ENCODE measurements around the gene WNT11.

The WNT11 gene

GRCh38 chr11:76164081-76164480, 42.2 kb downstream of the WNT11 start:
- no peak overlapping the region for H3K9ac ChIP-seq (ENCODE audit: low read length)
- H3K79me2 ChIP-seq (ENCODE audit: control insufficient read depth, insufficient read depth, low read length, poor library complexity): no peaks in the 10 kb centered on the region
- no peak for DNase-seq
- H3K18ac ChIP-seq (ENCODE audit: low read length): no peak overlapping the region
- no peak overlapping the region for H2AFZ ChIP-seq (ENCODE audit: insufficient read depth, low read length, poor library complexity)
- no CpG with 5 or more reads among the region's 13 CpGs for WGBS (ENCODE audit: extremely low coverage, insufficient coverage, insufficient read length)
- peaks cover 0 to 2% of the 10 kb centered on the region in 2 experiments for H3K4me1 ChIP-seq (ENCODE audit: control insufficient read depth in 1 of 2, insufficient read depth in 2 of 2, low read length in 2 of 2)
- no peak overlapping the region for H3K23ac ChIP-seq (ENCODE audit: low read length)
- H3K27me3 ChIP-seq (ENCODE audit: insufficient read depth, low read length): no peaks in the 10 kb centered on the region
- H2BK120ac ChIP-seq (ENCODE audit: insufficient read depth, low read length, poor library complexity): no peak overlapping the region
- H3K36me3 ChIP-seq (ENCODE audit: control insufficient read depth in 1 of 2, insufficient read depth in 2 of 2, low read length in 2 of 2): no peaks in the 10 kb centered on the region
- H2BK5ac ChIP-seq (ENCODE audit: low read depth, low read length, poor library complexity): no peak overlapping the region
- H3K27ac ChIP-seq (ENCODE audit: low read depth, low read length): no peak overlapping the region
- no peak overlapping the region for H4K12ac ChIP-seq (ENCODE audit: low read depth, low read length)
- peaks cover 9% of the 10 kb centered on the region for H3K9me3 ChIP-seq (ENCODE audit: insufficient read depth, low read depth, low read length)
- no peak overlapping the region for H3K4me2 ChIP-seq (ENCODE audit: low read length)
- H2AK5ac ChIP-seq (ENCODE audit: low read length): no peak overlapping the region
- no peaks in the 10 kb centered on the region for H3K79me1 ChIP-seq (ENCODE audit: low read length)
- H3K14ac ChIP-seq (ENCODE audit: low read length): no peak overlapping the region
- no peak overlapping the region for H4K8ac ChIP-seq (ENCODE audit: low read depth, low read length)
- H2BK12ac ChIP-seq (ENCODE audit: low read length): no peak overlapping the region
- no peak overlapping the region for H4K91ac ChIP-seq (ENCODE audit: low read depth, low read length)
- H3K4ac ChIP-seq (ENCODE audit: low read depth, low read length): no peak overlapping the region
- no peak overlapping the region for H3K4me3 ChIP-seq (ENCODE audit: low read depth, low read length)

DNA sequence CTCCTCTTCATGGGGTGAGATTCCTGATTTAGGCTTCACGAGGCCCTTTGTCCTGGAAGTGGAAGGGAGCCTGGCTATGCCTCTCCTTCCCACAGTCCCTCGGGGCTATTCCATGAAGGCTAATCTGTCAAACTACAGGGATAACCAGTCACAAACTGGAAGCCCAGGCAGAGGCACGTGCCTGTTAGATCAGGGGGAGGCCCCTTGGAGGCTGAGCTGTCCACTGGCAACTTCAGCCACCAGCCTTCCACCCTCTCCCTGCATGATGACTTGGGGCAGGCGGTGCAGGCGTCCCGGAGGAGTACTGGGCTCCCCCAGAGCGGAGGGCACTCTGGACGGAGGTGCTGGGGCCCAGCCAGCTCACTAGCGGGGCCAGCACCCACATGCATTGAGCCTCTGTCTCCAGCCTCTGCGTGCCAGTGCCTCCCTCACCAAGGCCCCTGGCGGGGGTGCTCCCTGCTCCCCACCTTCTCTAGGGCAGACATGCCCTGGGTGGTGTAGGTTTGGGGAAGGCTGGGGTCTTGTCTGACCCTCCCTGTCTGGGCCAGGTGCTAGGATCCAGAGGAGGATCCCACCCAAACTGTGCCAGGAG, 42.9 kb downstream of the WNT11 start:
- no peak overlapping the region for H2AFZ ChIP-seq (ENCODE audit: insufficient read depth, low read length, poor library complexity)
- H3K23ac ChIP-seq (ENCODE audit: low read length): no peak overlapping the region
- no peak overlapping the region for H2AK5ac ChIP-seq (ENCODE audit: low read length)
- no peak overlapping the region for H3K18ac ChIP-seq (ENCODE audit: low read length)
- no peak overlapping the region for H2BK5ac ChIP-seq (ENCODE audit: low read depth, low read length, poor library complexity)
- no peak overlapping the region for H4K12ac ChIP-seq (ENCODE audit: low read depth, low read length)
- no peaks in the 10 kb centered on the region for H3K79me2 ChIP-seq (ENCODE audit: control insufficient read depth, insufficient read depth, low read length, poor library complexity)
- DNase-seq: no peak
- no peak overlapping the region for H3K27ac ChIP-seq (ENCODE audit: low read depth, low read length)
- H4K91ac ChIP-seq (ENCODE audit: low read depth, low read length): no peak overlapping the region
- no peaks in the 10 kb centered on the region for H3K36me3 ChIP-seq (ENCODE audit: control insufficient read depth in 1 of 2, insufficient read depth in 2 of 2, low read length in 2 of 2)
- no CpG with 5 or more reads among the region's 11 CpGs for WGBS (ENCODE audit: extremely low coverage, insufficient coverage, insufficient read length)
- no peak overlapping the region for H2BK120ac ChIP-seq (ENCODE audit: insufficient read depth, low read length, poor library complexity)
- no peak overlapping the region for H3K4ac ChIP-seq (ENCODE audit: low read depth, low read length)
- H3K4me3 ChIP-seq (ENCODE audit: low read depth, low read length): no peak overlapping the region
- no peak overlapping the region for H3K9ac ChIP-seq (ENCODE audit: low read length)
- peaks cover 7% of the 10 kb centered on the region for H3K9me3 ChIP-seq (ENCODE audit: insufficient read depth, low read depth, low read length)
- H3K4me1 ChIP-seq (ENCODE audit: control insufficient read depth in 1 of 2, insufficient read depth in 2 of 2, low read length in 2 of 2): peaks cover 0 to 2% of the 10 kb centered on the region in 2 experiments
- no peak overlapping the region for H3K4me2 ChIP-seq (ENCODE audit: low read length)
- H3K27me3 ChIP-seq (ENCODE audit: insufficient read depth, low read length): no peaks in the 10 kb centered on the region
- H3K79me1 ChIP-seq (ENCODE audit: low read length): no peaks in the 10 kb centered on the region
- no peak overlapping the region for H4K8ac ChIP-seq (ENCODE audit: low read depth, low read length)
- no peak overlapping the region for H3K14ac ChIP-seq (ENCODE audit: low read length)
- no peak overlapping the region for H2BK12ac ChIP-seq (ENCODE audit: low read length)

GRCh38 chr11:76162336-76163288, 43.7 kb downstream of the WNT11 start:
- no peak overlapping the region for H2AK5ac ChIP-seq (ENCODE audit: low read length)
- peaks cover 0 to 2% of the 10 kb centered on the region in 2 experiments for H3K4me1 ChIP-seq (ENCODE audit: control insufficient read depth in 1 of 2, insufficient read depth in 2 of 2, low read length in 2 of 2)
- H3K79me1 ChIP-seq (ENCODE audit: low read length): no peaks in the 10 kb centered on the region
- H3K27ac ChIP-seq (ENCODE audit: low read depth, low read length): no peak overlapping the region
- WGBS (ENCODE audit: extremely low coverage, insufficient coverage, insufficient read length): no CpG with 5 or more reads among the region's 15 CpGs
- no peak overlapping the region for H4K12ac ChIP-seq (ENCODE audit: low read depth, low read length)
- no peak overlapping the region for H3K14ac ChIP-seq (ENCODE audit: low read length)
- H3K18ac ChIP-seq (ENCODE audit: low read length): no peak overlapping the region
- H2BK120ac ChIP-seq (ENCODE audit: insufficient read depth, low read length, poor library complexity): no peak overlapping the region
- H3K4me3 ChIP-seq (ENCODE audit: low read depth, low read length): no peak overlapping the region
- H3K4me2 ChIP-seq (ENCODE audit: low read length): no peak overlapping the region
- H4K91ac ChIP-seq (ENCODE audit: low read depth, low read length): no peak overlapping the region
- H3K9me3 ChIP-seq (ENCODE audit: insufficient read depth, low read depth, low read length): peaks cover 6% of the 10 kb centered on the region
- no peaks in the 10 kb centered on the region for H3K79me2 ChIP-seq (ENCODE audit: control insufficient read depth, insufficient read depth, low read length, poor library complexity)
- no peak for DNase-seq
- no peak overlapping the region for H4K8ac ChIP-seq (ENCODE audit: low read depth, low read length)
- H2BK12ac ChIP-seq (ENCODE audit: low read length): no peak overlapping the region
- no peak overlapping the region for H3K9ac ChIP-seq (ENCODE audit: low read length)
- H2BK5ac ChIP-seq (ENCODE audit: low read depth, low read length, poor library complexity): no peak overlapping the region
- H3K36me3 ChIP-seq (ENCODE audit: control insufficient read depth in 1 of 2, insufficient read depth in 2 of 2, low read length in 2 of 2): no peaks in the 10 kb centered on the region
- no peak overlapping the region for H2AFZ ChIP-seq (ENCODE audit: insufficient read depth, low read length, poor library complexity)
- no peak overlapping the region for H3K4ac ChIP-seq (ENCODE audit: low read depth, low read length)
- no peaks in the 10 kb centered on the region for H3K27me3 ChIP-seq (ENCODE audit: insufficient read depth, low read length)
- no peak overlapping the region for H3K23ac ChIP-seq (ENCODE audit: low read length)

GRCh38 chr11:76161261-76161961, 44.9 kb downstream of the WNT11 start:
- H3K4me3 ChIP-seq (ENCODE audit: low read depth, low read length): no peak overlapping the region
- no peaks in the 10 kb centered on the region for H3K27me3 ChIP-seq (ENCODE audit: insufficient read depth, low read length)
- no peak overlapping the region for H2AK5ac ChIP-seq (ENCODE audit: low read length)
- H3K79me2 ChIP-seq (ENCODE audit: control insufficient read depth, insufficient read depth, low read length, poor library complexity): peaks cover 2% of the 10 kb centered on the region
- H3K4me2 ChIP-seq (ENCODE audit: low read length): no peak overlapping the region
- H2BK5ac ChIP-seq (ENCODE audit: low read depth, low read length, poor library complexity): no peak overlapping the region
- DNase-seq: no peak
- WGBS (ENCODE audit: extremely low coverage, insufficient coverage, insufficient read length): no CpG with 5 or more reads among the region's 24 CpGs
- no peaks in the 10 kb centered on the region for H3K36me3 ChIP-seq (ENCODE audit: control insufficient read depth in 1 of 2, insufficient read depth in 2 of 2, low read length in 2 of 2)
- H3K9ac ChIP-seq (ENCODE audit: low read length): no peak overlapping the region
- H4K8ac ChIP-seq (ENCODE audit: low read depth, low read length): no peak overlapping the region
- H2BK12ac ChIP-seq (ENCODE audit: low read length): no peak overlapping the region
- H3K9me3 ChIP-seq (ENCODE audit: insufficient read depth, low read depth, low read length): peaks cover 6% of the 10 kb centered on the region
- H4K12ac ChIP-seq (ENCODE audit: low read depth, low read length): no peak overlapping the region
- no peak overlapping the region for H3K18ac ChIP-seq (ENCODE audit: low read length)
- H3K4me1 ChIP-seq (ENCODE audit: control insufficient read depth in 1 of 2, insufficient read depth in 2 of 2, low read length in 2 of 2): peaks cover 7 to 9% of the 10 kb centered on the region in 2 experiments
- no peak overlapping the region for H2AFZ ChIP-seq (ENCODE audit: insufficient read depth, low read length, poor library complexity)
- H3K4ac ChIP-seq (ENCODE audit: low read depth, low read length): no peak overlapping the region
- no peak overlapping the region for H4K91ac ChIP-seq (ENCODE audit: low read depth, low read length)
- H2BK120ac ChIP-seq (ENCODE audit: insufficient read depth, low read length, poor library complexity): no peak overlapping the region
- no peak overlapping the region for H3K14ac ChIP-seq (ENCODE audit: low read length)
- H3K27ac ChIP-seq (ENCODE audit: low read depth, low read length): no peak overlapping the region
- no peak overlapping the region for H3K23ac ChIP-seq (ENCODE audit: low read length)
- H3K79me1 ChIP-seq (ENCODE audit: low read length): peaks cover 2% of the 10 kb centered on the region
